ENCODE data around the gene FOXG1.

The FOXG1 gene

DNA sequence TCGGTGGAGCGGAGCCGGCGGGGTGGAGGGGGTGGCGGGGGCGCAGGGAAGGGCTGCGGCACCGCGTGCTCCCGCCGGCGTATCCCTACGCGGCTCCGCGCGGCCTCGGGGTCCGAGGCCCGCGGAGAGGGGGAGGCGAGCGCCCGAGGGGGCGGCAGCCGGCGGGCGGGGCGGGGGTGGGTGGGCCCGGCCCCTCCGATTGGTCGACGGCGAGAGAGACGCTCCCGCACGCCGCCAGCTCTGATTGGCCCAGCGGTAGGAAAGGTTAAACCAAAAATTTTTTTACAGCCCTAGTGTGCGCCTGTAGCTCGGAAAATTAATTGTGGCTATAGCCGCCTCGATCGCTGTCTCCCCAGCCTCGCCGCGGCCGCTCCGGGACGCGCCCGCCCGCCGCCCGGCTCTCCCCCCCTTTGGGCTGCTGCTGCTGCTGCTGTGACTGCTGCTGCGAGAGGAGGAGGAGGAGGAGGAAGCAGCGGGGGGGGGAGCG is at the start of gene FOXG1:
FOXG1 (plus strand) TSS at position 319 of the 487 bp plus-strand sequence. CDS start 493 bp downstream, outside the sequence.
- DNase-seq = no peak

DNA sequence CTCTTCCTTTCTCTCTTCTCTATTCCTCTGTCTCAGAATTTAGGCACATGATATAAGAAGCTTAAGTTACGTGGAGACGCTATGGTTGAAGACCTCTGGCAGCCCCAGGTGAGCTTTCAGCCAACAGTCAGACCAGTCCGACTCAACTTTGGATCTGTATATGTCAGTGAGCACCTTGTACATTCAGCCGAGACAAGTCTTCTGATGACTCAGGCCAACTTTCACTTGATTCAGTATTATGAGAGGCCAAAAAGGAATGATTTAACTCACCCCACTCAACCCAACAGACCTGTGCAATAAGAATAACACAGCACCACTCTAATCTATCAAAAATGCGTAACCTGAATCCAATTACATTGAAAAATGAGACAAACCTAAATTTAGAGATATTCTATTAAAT is 47.5 kb upstream of the FOXG1 start:
- no peak for DNase-seq

DNA sequence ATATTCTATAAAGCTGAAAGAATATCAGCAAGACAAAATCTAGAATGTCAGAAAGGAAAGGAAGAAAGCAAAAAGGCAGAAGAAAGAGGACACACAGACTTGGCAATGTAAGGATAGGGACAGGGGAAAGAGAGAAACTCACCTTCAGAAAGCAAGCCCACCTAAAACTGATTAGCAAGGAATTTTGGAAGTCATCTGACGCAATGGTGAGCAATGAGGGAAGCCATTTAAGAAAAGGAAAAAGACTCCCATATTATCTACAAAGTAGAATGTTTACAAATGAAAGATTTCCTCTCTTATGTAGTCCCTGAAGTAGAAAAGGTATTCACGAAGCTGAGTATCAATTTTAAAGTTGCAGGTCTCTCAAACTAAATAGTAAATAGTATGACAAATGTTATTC is 35.2 kb upstream of the FOXG1 start:
- no peak for DNase-seq

DNA sequence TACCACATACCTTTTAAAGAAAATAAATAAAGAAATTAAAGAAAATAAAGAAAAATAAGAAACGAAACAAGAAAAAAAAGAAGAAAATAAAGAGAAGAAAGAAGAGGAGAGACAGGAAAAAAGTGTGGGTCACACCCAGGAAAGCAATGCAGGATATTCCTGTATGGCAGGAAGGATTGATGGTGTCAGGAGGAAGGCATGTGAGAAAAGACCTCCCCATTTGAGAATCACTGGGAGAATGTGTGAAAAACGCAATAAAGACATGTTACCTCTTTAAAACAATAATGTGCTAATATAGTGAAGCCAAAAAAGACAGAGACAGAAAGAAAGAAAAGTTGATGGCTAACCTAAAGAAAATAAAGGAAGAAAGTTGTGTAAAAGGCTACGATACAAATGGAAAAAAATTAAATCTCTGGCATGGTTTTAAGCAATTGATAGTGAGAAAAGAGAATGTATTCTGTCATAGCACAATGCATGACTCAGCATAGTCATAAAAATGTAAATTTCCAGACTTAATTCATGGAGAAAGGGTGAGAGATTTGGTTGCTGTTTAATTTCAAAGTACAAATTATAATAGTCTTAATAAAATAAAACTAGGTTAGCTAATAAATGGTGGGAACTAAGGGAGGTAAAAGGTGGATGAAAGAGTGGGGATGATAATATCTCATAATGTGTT is 24.3 kb upstream of the FOXG1 start:
- DNase-seq = no peak

DNA sequence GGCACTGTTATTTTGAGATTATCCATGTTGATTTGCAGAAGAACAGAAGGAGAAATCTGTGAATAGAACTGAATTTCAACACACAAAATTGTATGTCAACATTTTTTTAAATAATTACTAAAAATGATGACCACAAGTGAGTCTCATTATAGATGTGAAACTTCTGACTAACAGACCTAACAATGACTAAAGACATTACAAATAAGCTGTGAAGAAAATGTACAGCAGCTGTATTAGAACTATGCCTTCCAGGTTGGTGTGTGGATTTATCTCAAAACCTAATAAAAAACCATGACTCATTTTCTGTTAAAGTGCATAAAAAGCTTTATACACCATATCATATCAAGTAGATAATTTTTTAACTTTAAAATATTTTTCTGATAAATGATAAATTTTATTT is 22.5 kb upstream of the FOXG1 start:
- no peak for DNase-seq

DNA sequence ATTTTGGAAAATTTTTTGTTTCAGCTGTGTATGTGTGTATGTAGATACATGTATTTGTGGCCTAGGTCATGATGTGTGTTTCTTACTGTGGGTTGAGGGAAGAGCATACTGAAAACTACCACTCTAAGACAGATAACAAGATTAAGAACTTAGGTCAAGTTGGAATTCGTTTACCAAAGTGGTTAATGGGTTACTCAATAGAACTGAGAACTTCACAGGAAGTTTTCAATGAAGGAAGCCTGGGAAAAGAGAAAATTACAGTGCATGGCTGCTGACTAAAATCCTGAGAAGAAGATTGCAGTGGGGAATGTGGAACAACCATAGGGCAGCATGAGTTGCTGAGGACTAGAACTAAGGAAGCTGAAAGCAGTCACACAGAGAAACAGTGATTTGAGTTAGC is 21.4 kb upstream of the FOXG1 start:
- no peak for DNase-seq

DNA sequence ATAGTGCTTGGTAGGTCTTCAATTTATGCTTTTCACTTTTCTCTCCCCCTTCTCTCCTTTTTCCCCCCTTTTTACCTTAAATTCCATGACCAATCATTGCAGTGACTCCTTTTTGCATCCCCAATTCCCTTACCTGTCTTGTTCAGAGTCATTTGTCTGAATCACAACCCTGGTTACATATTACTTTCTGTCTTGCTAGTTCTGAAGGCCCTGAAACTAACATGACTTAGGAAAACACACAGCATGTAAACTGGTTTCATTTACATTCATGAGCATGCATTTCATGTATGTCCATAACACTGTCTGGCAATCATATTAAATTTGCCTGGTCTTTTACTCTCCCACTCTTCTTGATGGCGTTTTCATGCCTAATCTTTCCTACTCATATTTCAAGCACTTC is 20.3 kb upstream of the FOXG1 start:
- no peak for DNase-seq

DNA sequence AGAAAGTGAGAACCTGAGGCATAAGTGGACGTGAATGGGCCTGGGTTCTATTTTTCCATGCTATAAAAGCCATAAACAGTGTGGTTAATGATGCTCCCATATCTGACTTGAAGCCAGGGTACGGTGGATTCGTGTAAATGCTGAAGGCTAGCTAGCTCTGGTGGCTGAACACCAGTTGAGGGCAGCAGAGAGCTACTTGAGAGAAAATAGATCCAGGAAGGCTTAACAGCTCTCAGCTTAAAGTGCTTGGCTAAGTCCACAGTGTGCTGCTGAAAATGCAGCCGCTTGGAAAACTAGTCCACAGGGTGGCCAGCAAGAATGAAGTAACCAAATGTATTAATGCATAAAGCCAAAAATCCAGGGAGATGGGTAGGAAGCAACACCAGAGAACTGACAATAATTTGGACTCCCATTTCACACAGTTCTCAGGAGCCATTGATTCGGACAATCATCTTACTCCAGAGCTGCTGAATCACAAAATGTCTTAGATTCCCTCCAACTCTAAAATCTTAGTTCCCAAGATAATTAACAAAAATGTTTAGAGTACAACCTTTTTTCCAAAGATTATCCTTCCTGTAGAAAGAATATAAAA is 15.0 kb upstream of the FOXG1 start:
- DNase-seq = no peak

DNA sequence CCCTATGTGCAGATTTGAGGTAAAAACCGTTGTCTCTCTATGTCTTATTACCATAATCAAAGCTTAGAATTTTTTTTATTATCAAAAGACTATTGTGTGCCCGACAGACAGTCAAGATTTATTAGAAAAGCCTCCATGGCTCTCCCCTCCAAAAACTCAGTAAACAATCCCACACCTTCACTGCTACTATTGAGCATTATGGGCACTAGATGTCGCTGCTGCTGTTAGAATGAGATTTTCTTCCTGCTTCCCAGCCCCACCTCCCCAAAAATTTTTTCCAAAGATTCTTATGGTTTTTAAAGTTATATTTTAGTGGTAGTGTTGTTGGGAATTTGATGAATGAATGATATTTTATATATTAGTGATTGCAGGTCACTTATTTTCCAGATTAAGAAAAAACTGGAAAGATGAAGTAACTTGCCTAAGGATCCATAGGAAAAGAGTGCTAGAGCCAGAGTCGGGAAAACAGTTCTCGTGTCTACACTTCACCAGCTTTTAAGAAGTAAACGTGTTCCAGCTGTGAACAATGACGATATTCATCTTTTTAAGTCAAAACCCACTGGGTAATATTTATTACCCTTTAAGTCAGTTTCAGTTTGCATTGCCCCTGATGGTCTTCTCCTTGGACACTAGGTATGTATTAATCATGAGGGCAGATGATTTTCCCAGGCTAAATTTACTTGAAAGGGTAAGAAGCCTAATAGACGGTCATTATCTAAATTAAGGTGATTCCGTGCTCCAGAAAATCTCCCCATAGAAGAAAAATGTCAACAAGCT is 12.2 kb upstream of the FOXG1 start:
- no peak for DNase-seq

DNA sequence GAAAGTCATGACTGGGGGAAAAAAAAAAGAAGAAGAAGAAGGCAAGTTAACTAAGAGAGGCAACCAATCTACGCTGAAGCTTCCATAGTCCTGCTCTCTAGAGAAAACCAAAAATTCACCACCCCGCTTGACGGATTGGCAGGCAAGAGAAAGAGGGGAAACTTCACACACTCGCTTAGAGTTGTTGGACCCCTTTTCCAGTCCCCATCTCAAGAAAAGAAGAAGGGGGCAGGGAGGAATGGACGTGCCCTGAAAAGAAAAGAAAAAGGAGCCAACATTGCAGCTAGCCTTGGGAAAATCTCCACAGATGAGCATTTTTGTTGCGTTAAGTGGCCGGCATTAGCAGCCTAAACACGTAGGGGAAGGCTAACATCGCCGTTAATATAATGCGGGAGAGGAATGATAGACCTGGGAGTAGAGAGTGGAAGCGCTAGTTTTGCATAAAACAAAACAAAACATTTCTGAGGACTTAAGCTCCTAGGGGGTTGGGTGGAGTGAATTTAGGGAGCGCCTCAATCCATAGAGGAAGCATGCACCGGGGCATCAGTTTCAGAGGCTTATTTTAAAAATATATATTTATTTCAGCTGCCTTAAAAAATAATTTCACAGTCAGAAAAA is 11.3 kb upstream of the FOXG1 start:
- no peak for DNase-seq

DNA sequence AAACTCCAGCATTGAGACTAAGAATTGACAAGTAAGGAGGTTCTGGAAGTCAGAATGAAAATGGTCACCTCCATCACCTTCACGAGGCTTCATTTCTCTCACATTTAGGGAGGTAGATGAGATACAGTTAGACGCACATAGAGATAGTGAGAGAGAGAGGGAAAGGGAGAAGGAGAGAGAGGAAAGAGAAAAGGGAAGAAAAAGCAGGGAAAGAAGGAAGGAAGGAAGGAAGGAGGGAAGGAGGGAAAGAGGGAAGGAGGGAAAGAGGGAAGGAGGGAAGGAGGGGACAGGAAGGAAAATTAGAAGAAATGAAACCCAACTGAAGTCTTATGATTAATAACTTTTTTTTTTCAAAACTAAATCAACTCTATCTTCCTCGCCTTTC is 10.7 kb upstream of the FOXG1 start:
- DNase-seq = no peak

DNA sequence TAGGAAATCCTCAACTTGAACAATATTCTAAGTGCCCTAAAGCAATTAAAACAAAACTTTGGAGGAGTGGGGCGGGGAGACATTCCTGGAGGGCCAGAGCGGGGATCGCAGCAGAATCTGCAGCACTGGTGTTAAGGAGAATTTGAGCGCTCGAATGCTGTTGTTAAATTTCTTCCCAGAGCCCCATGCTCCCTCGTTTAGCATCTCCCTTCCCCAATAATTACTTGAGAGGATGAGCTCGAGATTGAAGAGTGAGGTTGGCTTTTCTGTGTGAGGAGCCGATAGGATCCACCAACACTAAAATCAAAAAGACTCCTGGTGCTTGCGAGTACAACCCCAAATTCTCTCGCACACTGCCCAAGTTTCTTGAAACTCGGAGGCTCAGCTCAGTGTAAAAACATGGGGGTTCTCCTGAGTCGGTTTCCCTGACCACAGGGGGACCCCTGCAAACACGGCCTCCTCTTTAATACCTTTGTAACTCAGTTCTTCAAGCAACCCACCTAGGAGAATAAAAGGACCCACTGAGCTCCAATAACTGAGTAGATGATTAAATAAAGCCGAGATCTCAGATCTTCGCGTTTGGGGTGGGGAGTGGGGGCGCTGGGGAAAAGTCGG is 10.2 kb upstream of the FOXG1 start:
- no peak for DNase-seq

DNA sequence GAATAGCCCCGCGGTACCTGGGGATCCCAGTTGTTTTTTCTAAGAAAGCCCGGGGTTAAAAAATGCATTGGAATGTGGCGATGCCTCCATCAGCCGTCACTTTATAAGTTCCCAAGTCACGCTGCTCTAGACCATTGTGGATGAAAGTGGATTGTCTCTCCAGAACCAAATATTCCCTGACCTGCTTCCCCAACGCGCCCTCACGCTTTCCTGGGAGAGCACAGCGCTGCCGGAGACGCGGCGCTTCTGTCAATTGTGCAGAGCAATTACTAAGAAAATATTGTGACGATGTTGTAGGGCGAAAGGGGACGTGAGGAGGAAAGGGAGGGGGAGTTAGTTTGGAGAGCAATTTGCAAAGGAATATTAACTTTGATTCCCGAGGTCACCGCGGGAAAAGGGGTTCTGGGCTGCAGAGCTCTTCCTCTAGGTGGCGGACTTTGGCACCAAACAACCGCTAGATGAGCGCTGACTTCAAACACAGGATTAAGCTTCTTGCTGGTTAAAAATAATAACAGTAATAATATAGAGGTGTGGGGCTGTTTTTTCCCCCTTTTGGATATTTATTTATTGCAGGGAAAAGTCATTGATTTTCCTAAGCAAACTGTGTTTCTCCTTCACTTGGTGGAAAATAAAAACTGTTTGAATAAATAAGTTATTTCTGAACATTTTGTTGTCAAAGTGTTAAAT is 9.6 kb upstream of the FOXG1 start:
- DNase-seq = no peak

DNA sequence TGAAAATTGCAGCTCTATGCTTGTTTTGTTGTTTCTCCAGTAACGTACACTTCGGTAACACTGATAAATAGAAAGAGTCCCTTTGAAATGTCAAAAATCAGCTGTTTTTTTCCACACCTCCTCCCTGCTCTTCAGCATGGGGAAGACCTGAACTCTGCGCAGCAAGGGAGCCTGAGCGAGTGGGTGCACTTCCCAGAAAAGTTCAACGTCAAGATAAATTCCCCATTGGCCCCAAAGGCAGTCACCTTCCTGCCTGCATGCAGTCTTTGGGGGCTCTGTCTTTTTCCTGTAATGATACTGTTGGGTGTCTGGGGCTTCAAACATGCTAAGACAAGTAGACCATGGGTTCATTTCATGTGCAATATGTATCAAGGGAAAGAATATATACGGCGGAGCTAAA is 8.8 kb upstream of the FOXG1 start:
- DNase-seq = no peak

DNA sequence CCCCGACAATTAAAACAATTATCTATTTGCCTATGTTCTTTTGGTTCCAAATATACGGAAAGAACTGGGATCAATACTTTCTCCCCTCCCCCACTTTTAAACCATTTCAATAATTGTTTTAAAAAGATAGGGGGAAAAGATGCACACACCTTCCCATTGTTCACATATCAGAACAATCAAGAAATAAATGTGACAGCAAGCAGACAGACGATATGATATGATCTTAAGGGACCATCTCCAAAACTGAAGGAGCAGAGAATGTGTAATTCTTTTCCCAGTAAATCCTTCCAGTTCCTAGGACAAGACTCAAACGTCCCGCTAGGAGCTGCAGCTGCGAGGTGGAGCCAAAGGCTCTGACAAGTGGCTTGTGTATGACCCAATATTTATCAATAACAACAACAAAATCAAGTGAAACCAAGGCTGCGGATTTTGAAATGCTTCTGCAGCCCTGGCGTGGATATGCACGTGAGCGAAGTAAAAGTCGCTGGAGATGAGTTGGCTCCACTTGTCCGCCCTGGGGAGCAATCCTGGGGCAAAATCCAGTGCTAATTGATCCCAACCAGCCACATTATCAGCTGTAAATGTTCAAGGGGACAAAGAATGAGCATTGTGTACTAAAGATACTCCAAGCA is 8.2 kb upstream of the FOXG1 start:
- DNase-seq = no peak

DNA sequence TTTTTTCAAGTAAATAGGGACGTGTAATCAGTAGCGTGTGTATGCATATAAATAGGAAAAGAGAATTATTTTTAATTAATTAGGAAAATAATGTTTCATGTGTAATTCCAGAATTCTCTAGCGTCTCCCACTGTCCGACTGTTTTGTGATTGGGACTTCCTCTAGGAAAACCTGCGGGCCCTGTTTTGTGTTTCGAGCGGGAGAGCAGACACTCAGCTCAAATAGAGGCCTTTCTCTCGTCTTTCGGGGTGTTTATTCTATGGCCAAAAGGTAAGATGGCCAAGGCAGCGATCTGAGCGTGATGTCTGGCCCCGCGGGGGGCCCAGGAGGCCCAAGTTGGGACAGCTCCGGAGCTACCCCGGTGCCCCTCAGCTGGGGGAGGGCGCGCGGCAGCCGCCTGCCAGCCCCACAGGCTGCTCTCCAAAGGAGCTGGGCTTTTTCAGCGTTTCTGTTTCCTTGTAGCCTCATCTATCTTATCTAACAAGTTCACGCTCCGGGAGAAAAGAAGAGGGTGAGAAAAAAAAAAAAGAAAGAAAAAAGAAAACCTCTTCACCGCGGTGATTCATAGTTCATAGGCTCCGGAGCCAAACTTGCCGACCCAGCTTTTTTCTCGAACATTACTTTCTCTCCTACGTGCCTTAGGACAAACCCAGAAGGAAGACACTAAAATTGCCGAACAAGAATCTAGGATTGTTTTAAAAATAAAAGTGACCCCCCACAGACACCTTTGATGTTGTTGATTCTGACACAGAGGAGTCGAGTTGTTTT is 7.5 kb upstream of the FOXG1 start:
- DNase-seq = no peak

DNA sequence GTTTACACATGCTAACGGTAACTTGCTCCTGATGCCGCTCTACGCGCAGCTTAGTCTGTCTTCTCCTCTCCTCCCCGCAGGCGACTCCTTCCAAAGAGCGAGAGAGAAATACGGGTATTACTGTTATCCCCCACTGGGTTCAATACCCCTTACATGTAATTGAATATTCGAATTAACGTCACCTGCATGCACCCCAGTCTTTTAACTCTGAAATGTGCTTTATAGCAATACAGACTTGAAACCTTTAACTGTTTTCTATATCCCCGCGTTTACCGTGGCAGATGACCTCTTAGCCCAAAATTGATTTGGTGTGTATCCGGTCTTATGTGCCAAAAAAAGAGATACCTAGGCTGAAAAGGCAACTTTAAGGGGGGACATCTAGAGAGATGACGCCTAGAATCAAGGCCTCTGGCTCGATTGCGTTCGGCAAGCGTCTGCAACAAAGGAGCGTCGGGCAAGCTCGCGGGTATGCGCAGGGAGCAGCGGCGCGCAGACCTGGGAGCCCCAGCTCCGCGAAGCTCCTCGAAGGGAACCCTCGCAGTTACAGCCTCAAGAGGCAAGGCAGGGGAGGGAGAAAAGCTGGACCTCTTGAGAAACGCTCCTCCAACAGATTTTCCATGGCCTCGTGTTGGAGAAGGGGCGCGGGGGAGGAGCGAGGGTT is 6.8 kb upstream of the FOXG1 start:
- no peak for DNase-seq

DNA sequence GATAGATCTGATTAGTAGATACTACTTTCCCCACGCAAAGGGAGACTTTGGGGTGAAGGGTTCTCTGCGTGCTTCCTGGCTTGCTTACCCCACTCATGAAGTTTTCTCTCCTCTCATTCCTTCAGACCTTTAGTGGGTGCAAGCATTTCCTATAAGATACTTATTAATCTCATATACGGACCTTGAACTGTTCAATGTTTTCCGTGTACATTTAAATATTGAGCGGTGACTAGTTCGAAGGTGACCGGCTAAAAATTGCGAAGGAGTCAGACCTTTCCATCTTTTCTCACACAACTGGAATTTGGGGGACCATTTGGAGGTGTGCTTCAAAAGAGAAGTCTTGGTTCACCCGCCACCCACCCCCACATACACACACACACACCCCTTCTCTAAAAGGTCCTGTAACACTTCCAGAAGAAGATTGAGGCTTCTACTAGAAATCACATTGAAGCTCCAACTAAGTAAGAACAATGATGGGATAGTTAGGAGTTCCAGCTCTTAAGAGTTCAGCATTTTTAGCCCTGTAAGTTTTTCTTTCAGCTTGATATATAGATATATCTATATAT is 6.1 kb upstream of the FOXG1 start:
- DNase-seq = no peak

DNA sequence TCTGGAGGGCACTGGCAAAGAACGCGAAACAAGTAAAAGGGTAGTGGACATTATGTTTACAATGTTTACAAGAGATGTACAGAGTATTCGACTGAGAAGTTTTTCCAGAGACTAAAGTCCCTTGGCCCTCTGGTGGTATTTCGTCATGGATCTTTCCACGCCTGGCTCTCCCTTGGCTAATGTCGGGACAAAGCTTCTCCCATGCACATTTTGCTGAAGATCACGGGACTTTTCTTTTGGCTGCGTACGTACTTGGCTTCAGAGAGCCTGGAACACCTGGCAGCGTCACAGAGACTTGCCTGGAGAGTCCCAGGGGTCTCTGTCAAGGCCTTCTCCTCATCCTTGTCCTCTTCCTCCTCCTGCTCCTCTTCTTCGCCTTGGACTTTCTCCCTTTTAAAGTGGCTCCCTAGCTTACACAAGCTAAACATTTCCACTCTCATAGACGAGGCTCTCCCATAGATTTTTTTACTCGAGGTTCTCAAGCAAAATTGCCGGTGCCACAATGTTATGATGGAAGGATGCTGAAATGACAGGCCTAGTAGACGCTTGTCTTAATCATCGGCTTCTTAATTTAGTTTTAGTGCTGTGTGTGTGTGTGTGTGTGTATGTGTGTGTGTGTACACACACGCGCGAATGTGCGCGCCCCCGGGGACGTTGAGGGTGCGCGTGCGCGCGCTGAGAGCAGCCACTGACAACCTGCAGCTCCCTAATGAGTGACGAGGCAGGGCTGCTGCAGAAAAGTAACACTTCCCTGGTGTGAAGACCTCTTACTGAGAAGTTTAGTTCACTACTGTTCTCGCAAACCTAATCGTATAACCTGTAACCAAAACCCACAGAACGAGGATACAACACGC is 4.9 kb upstream of the FOXG1 start:
- DNase-seq = no peak
